GM18858 (cell line): ENCODE results near the gene MVB12A.
A peak's percentile ranks its signal among the peaks of the same experiment; 100 is the strongest.

Source experiments
- ATAC-seq: cut with Tn5 transposase; IDR thresholded peaks from one replicate; pipeline ENCODE4 v1.9.1; 2021; ENCODE audit not compliant: unreplicated experiment

Gene MVB12A

GRCh38 chr19:17404621-17405249 lies 15.1 kb upstream of the MVB12A start:
- no peak for ATAC-seq

DNA sequence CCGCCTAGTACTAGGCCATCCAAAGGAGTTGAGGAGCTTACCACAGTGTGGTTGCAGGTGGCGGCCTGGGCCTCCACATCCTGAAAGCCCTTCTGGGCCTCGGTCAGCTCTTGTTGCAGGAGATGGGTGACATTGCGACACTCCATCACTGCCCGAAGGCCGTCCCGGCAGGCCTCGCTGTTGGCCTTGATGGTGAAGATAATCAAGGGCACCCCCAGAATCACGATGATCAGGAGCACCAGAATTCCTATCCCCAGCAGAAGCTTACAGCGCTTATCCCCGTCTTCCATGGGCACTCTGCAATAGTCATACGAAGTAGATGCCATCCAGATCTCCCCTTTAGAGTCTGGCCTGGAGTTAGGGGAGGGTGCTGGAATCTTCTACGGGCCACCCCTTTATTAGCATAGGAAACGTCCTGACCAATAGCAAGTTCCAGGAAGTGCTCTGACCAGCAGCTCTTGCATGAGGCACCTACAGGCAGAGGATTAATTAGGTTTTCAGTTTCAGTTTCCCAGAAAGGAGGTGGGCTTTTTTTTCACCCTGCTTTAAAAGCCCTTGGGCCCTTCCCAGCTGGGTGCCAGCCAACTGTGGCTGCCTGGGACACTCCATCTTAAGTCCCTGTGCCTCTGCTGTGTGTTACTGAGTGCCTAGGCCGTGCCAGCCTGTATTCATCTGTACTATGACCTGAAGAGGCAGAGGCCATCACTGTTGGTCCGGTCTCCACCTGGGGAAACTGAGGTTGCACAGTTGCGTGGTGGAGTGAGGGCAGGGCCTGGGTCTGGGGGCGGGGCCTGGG lies 14.4 kb upstream of the MVB12A start, which contains the start of gene BST2:
Gene BST2, minus strand, starts transcription at position 381 of the 796 bp plus-strand sequence. Its CDS starts 55 bp downstream, at position 326.
- peak; percentile 51 for ATAC-seq

DNA sequence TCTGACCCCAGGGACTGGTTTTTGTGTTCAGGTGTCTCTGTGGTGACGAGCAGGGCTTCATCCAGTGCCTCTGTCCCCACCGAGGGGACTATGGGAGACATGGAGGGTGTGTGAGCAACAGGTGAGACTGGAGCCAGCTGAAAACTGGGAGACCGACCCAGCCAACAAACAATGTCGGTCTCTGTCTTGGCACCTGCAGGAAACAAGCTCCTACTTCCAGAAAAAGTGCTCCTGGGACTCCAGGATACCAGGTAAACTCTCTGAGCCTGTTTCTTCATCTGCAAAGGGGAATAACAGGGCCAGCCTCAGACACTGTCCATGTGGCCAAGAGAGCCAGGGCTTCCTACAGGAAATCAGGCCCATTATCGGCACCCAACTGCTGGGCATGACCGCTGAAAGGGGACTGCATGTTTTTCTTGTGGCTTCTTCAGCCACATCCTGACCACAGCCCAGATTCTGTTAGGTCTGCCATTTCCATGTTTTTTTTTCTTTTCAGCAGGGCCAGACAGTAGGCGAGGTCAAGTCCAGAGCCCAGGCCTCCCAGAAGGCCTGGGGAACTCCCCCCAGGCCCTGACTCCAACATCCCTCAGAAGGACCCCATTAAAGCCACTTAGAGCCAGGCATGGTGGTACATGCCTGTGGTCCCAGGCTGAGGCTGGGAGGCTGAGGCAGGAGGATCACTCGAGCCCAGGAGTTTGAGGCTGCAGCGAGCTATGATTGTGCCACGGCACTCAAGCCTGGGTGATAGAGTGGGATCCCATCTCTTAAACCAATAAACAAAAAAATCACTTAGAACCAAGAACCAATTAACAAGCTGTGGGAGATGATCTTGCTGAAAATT lies 13.6 kb upstream of the MVB12A start:
- peak; percentile 25 for ATAC-seq

DNA sequence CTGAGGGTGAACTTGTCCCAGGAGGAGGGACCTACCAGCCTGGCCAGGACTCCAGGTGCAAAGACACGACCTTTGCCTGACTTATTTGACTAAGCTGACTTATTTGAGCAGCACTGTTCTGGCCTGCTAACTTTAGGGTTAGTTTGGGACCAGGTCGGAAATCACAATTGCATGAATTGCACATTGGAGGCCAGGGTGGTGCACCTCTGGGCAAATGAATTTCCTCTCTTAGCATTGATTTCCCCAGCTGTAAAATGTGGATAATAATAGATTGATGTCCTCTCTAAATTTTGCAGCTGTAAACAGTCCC lies 13.0 kb upstream of the MVB12A start:
- no peak for ATAC-seq

DNA sequence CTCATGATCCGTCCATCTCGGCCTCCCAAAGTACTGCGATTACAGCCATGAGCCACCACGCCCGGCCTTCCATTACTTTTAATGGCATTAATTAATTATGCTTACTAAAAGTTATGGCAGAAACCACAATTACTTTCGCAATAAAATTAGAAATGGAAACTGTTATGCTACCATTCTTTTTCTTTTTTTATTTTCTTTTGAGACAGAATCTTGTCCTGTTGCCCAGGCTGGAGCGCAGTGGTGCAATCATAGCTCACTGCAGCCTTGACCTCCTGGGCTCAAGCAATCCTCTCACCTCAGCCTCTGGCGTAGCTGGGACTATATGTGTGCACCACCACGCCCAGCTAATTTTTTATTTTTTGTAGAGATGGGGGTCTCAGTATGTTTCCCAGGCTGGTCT lies 9.9 kb upstream of the MVB12A start:
- no peak for ATAC-seq

- ATAC-seq, result no peak
These were observed 8.0 kb upstream of the MVB12A start for GRCh38 chr19:17411801-17412200.

DNA sequence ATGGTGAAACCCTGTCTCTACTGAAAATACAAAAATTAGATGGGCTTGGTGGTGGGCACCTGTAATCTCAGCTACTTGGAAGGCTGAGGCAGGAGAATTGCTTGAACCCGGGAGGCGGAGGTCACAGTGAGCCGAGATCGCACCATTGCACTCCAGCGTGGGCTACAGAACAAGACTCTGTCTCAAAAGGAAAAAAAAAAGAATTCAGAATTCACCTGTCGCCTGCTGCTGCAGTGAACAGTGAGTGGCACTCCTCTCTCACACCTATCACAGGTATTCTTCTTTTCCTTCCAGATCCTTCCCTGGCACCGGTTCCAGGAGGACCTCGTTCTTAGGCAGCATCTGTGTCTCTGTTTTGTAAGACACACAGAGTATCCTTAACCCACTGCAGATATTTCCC lies 5.8 kb upstream of the MVB12A start:
- ATAC-seq, result no peak

GRCh38 chr19:17415121-17415520 lies 4.7 kb upstream of the MVB12A start:
- no peak for ATAC-seq

DNA sequence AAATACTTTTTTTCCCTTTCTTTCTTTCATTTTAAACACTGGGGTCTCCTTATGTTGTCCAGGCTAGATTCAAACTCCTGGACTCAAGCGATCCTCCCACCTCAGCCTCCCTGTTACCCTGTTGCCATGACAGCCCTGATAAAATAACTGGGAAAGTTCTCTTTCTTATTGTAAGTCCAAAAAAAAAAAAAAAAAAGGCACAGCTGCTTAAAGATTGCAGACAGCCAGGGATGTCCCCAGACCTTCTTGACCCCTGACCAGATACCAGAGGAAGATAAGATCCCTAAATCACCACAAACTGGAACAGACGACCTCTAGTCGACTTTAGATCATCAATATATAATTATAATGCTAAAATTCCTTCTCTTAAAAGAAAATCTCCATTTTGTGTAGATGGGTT lies 1.1 kb upstream of the MVB12A start:
- no peak for ATAC-seq

GRCh38 chr19:17419154-17419620 lies 660 bp upstream of the MVB12A start:
- no peak for ATAC-seq

DNA sequence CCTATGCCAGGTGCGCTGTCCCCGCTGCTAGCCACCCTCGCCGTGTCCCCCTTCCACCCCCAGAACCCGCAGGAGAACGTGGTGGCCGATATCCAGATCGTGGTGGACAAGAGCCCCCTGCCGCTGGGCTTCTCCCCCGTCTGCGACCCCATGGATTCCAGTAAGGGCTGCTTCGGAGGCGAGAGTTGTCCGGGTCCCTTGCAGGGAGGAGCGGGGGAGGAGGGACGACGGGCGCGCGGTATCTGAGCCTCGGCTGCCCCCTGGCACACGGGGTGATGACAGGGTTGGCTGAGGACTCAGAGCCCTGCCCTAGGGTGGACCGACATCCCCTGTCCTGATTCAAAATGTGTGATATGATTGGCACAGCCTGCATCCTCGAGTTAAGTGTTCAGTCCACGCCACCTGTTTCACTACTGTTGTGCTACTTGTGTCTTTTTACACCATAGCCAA lies 653 bp downstream of the MVB12A start:
- ATAC-seq, result no peak

GRCh38 chr19:17421942-17422341 lies 2.1 kb downstream of the MVB12A start:
- ATAC-seq, result no peak

GRCh38 chr19:17423429-17424208 lies 3.8 kb downstream of the MVB12A start:
- ATAC-seq, result no peak

DNA sequence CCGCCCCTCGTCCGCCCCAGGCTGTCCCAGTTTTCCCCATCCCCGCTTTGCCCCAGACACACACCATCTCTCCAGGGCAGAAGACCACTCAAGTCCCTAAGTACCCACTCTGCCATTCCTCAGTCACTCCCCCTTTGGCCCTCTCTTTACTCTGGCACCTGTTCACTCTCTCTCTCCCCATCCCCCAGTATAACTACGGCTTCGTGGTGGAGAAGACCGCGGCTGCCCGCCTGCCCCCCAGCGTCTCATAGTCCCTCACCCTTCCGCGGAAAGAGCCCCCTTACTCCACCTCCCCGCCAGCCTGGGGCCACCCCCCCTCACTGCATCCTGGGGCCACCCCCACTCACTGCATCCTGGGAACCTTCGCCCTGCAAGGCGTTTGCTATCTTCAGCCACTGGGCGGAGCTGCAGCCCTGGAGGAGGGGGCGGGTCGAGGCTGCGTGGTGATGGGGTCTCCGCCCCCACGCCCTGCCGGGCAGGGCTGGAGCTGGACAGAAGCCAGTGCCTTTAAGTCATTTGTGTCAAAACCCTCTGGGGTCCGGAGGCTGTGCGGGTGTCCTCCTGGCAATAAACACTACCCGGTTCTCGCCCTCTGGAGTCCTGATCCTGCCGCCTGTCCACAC lies 5.0 kb downstream of the MVB12A start:
- no peak for ATAC-seq

DNA sequence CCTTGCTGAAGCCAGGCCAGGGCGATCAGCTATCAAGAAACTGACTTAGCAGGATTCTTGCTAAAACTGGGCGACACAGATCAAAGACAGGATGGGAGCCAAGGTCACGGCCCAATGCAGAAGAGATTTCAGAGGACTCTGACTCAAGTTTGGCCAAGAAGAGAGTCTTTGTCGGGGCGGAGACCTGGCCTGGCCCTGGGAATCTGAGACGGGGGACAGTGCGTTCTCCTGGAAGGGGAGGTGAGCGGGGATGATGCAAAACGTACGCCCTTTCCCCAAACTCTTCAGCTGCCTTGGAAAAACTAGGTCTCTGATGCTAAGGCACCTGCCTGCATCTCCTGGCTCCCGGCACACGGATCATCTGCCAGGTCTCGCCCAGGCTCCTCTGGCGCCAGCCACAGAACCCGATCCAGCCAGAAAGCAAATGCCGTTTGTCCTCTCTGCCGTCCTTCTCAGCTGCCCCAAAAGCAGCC lies 9.8 kb downstream of the MVB12A start:
- ATAC-seq, result no peak

DNA sequence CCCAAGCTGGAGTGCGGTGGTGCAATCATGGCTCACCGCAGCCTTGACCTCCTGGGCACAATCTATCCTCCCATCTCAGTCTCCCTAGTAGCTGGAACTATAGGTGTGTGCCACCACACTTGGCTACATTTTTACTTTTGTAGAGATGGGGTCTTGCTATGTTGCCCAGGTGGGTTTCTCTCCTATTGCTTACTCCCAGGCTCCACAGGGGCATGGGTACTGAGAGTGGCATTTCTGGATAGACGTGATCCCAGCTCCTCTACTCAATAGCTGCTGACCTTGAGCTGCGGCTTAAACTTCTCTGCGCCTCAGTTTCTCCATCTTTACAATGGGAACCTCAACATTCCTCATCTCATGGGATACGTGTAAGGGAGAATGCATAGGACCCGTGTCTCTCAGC lies 11.6 kb downstream of the MVB12A start:
- no peak for ATAC-seq

DNA sequence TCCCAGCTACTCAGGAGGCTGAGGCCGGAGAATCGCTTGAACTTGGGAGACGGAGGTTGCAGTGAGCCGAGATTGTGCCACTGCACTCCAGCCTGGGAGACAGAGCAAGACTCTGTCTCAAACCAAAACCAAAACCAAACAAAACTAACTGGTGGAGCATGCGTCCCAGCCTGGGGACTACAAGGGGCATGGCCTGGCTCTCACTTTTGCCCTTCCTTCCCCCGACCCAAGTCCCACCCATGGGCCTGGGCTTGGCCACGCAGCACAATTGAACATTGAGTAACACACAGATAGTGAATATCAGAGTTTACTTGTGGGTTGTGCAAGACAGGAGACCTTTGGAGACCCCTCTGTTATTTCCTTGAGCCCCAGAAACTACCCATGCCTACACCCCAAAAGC lies 15.4 kb downstream of the MVB12A start:
- no peak for ATAC-seq

DNA sequence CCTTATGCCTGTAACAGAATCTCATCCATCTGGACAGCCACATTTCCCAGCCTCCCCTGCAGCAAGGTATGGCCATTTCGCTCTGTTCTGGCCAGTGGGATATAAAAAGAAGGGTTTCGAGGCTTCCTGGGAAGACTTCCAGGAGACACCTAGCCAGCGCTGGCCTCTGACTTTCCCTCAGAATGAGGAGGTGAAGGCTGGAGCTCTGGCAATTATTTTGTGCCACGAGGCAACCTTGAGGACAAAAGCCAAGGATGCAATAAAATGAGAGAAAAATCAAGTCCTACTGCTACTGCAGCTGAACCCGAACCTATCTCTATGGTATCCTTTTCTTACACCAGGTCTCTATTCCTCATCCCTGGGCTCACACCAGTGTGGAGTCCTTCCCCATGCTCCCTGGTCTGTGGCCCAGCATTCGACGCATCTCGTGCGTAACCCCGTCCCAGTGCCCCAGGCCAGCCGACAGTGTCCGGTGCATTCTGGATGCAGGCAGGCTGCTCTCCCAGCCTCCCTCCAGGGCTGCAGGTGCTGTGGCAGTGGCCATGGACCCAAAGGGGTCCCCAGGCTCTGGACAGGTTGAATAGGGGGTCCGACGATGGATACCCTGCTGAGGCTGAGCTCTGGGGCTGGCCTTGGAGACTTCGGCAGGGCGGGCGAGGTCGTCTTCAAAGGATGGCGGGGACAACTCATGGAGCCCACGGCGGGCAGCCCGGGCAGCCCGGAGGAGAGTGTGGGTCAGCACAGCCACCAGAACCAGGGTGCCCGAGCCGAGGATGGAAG lies 16.4 kb downstream of the MVB12A start:
- no peak for ATAC-seq

GRCh38 chr19:17436874-17437267 lies 17.0 kb downstream of the MVB12A start:
- no peak for ATAC-seq
